SK-N-SH treated with all-trans-retinoic acid at 6 μM for 48 hours (cell line): ENCODE data around the gene NDUFB2.

Experiments used
- ATAC-seq: fragments of 200-7000 bp; cut with Tn5 transposase; 3 replicates; pipeline ENCODE4 v1.9.1; 2020; ENCODE audit warnings: mild to moderate bottlenecking, moderate library complexity
- BACH2 ChIP-seq: fragments of 250-450 bp; sonication (Bioruptor Pico); IDR thresholded peaks from 2 replicates; pipeline ENCODE4 v1.9.0; 2021; ENCODE audit warnings: mild to moderate bottlenecking, borderline replicate concordance
- CREB5 ChIP-seq: fragments of 250-450 bp; sonication (Bioruptor Pico); IDR thresholded peaks from 2 replicates; pipeline ENCODE4 v1.5.1; 2020; ENCODE audit warnings: low read depth, mild to moderate bottlenecking, moderate library complexity
- CSDC2 ChIP-seq: fragments of 250-450 bp; sonication (Bioruptor Pico); IDR thresholded peaks from 2 replicates; pipeline ENCODE4 v1.5.0; 2020; ENCODE audit warnings: mild to moderate bottlenecking, moderate library complexity
- ESRRG ChIP-seq: fragments of 250-450 bp; sonication (Bioruptor Pico); IDR thresholded peaks from 2 replicates; pipeline ENCODE4 v1.6.1; 2021; ENCODE audit warnings: mild to moderate bottlenecking
- GLIS3 ChIP-seq: fragments of 250-450 bp; sonication (Bioruptor Pico); IDR thresholded peaks from 2 replicates; pipeline ENCODE4 v1.5.0; 2020; ENCODE audit warnings: mild to moderate bottlenecking, moderate library complexity
- OSR1 ChIP-seq: fragments of 250-450 bp; sonication (Bioruptor Pico); IDR thresholded peaks from 2 replicates; pipeline ENCODE4 v1.8.0; 2022; ENCODE audit warnings: moderate library complexity, mild to moderate bottlenecking, inconsistent platforms
- PATZ1 ChIP-seq: fragments of 250-450 bp; sonication (Bioruptor Pico); IDR thresholded peaks from 2 replicates; pipeline ENCODE4 v1.8.0; 2020; ENCODE audit warnings: mild to moderate bottlenecking, moderate library complexity, borderline replicate concordance
- PPARA ChIP-seq: fragments of 250-450 bp; sonication (Bioruptor Pico); IDR thresholded peaks from 2 replicates; pipeline ENCODE4 v1.5.0; 2020; ENCODE audit warnings: mild to moderate bottlenecking, borderline replicate concordance
- RARB ChIP-seq: fragments of 250-450 bp; sonication (Bioruptor Pico); IDR thresholded peaks from 2 replicates; pipeline ENCODE4 v1.8.0; 2021; ENCODE audit warnings: mild to moderate bottlenecking, moderate library complexity
- TOX ChIP-seq: fragments of 250-450 bp; sonication (Bioruptor Pico); IDR thresholded peaks from 2 replicates; pipeline ENCODE4 v1.8.0; 2021; ENCODE audit warnings: mild to moderate bottlenecking, moderate library complexity, borderline replicate concordance
- TSHZ2 ChIP-seq: fragments of 250-450 bp; sonication (Bioruptor Pico); IDR thresholded peaks from 2 replicates; pipeline ENCODE4 v1.5.0; 2020; ENCODE audit warnings: mild to moderate bottlenecking, moderate library complexity
- ZC3H10 ChIP-seq: fragments of 250-450 bp; sonication (Bioruptor Pico); IDR thresholded peaks from 2 replicates; pipeline ENCODE4 v1.5.1; 2021; ENCODE audit warnings: mild to moderate bottlenecking, moderate library complexity
- ZFP30 ChIP-seq: fragments of 450-650 bp; formaldehyde crosslinking; IDR thresholded peaks from 2 replicates; pipeline ENCODE4 v1.5.0; 2022; ENCODE audit warnings: mild to moderate bottlenecking, moderate library complexity
- ZNF565 ChIP-seq: fragments of 450-650 bp; formaldehyde crosslinking; conservative IDR thresholded peaks from 2 replicates; pipeline ENCODE4 v1.5.0; 2020; ENCODE audit warnings: low read depth, mild to moderate bottlenecking, moderate library complexity
- ZNF70 ChIP-seq: fragments of 450-650 bp; formaldehyde crosslinking; IDR thresholded peaks from 2 replicates; pipeline ENCODE4 v1.5.0; 2020; ENCODE audit warnings: mild to moderate bottlenecking, moderate library complexity
- TF ChIP-seq, protein P1 (sequence below): fragments of 250-450 bp; sonication (Bioruptor Pico); IDR thresholded peaks from 2 replicates; pipeline ENCODE4 v1.8.0; 2021; ENCODE audit warnings: low read depth, mild to moderate bottlenecking, moderate library complexity, borderline replicate concordance

The NDUFB2 gene

DNA sequence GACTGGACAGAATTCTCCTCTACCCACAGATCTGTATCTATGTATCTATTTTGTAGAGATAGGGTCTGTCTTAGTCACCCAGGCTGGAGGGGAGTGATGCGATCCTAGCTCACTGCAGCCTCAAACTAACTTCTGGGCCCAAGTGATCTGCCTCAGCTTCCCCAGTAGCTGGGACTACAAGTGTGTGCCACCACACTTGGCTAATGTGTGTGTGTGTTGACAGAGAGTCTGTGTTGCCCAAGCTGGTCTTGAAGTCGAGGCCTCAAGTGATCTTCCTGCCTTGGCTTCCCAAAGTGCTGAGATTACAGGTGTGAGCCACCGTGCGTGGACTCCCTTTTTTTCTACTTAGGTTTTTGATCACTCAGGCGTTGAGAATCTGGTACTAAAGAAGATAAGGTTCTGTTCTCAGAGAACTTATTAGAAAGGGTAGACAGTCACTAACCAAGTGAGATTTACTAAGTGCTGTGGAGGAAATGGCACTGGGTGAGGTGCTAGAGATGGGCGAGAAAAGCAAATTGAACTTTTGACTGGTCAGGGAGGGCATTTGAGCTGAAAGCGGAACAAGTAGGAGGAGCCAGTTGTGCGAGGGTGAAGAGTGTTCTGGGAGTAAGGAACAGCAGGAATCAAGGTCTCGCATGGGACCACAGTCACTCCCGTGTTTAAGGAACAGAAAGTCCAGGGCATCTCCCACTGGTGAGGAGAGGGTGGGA is 18.0 kb downstream of the NDUFB2 start:
- TF ChIP-seq TSHZ2 (CRISPR knock-in tag) (no peak), ZC3H10 (CRISPR knock-in tag) (no peak), TOX (CRISPR knock-in tag) (no peak), PATZ1 (CRISPR knock-in tag) (no peak)
- TF ChIP-seq, all 23 proteins: peak for 0
- ATAC-seq: no peak

- peak; percentile 39 for ATAC-seq
- TF ChIP-seq PPARA (no peak), PATZ1 (CRISPR knock-in tag) (no peak), ZFP30 (CRISPR knock-in tag) (no peak), CREB5 (CRISPR knock-in tag) (no peak), GLIS3 (CRISPR knock-in tag) (no peak), TOX (CRISPR knock-in tag) (no peak), ZNF70 (no peak), ESRRG (no peak), OSR1 (CRISPR knock-in tag) (no peak), RARB (no peak), CSDC2 (no peak), BACH2 (CRISPR knock-in tag) (no peak)
- TF ChIP-seq, protein P1, sequence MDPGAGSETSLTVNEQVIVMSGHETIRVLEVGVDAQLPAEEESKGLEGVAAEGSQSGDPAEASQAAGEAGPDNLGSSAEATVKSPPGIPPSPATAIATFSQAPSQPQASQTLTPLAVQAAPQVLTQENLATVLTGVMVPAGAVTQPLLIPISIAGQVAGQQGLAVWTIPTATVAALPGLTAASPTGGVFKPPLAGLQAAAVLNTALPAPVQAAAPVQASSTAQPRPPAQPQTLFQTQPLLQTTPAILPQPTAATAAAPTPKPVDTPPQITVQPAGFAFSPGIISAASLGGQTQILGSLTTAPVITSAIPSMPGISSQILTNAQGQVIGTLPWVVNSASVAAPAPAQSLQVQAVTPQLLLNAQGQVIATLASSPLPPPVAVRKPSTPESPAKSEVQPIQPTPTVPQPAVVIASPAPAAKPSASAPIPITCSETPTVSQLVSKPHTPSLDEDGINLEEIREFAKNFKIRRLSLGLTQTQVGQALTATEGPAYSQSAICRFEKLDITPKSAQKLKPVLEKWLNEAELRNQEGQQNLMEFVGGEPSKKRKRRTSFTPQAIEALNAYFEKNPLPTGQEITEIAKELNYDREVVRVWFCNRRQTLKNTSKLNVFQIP (CRISPR knock-in tag): no peak
Observed at GRCh38 chr7:140719721-140720120, 23.2 kb downstream of the NDUFB2 start.

- no peak for ATAC-seq
- no peak for TF ChIP-seq ZNF565 (CRISPR knock-in tag)
- TF ChIP-seq TOX (CRISPR knock-in tag): no peak
- no peak for TF ChIP-seq ZFP30 (CRISPR knock-in tag)
- TF ChIP-seq, all 23 proteins: peak for 0
Observed at GRCh38 chr7:140722254-140722653, 25.7 kb downstream of the NDUFB2 start.

DNA sequence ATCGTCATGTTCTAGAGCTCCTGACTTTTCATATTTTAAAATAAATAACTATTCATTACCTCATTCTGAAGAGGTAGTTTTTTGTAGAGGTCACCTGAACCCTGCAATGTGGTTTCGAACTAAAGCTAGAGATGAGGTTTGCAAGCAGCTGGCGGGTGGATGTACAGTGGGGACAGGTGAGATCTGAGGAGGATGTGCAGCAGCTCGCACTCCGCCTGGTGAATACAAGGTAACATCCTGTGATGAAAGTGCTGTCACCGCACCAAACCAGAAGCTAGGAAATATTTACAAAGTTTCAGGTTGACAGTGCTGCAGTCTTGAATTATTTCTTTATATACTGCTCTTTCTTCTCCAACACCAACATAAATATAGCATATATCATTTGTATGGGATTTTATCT is 26.5 kb downstream of the NDUFB2 start:
- no peak for ATAC-seq
- TF ChIP-seq BACH2 (CRISPR knock-in tag): no peak
- TF ChIP-seq ZFP30 (CRISPR knock-in tag): no peak
- no peak for TF ChIP-seq CREB5 (CRISPR knock-in tag)
